Neuronal stem cell (in vitro differentiated cells): ENCODE data around the gene MAFB.

Source experiments
- DNase-seq: peaks from one replicate; pipeline ENCODE4 v3.0.0-alpha.2; 2013; ENCODE audit warnings: low spot score
- H2AFZ ChIP-seq: one replicate; pipeline ENCODE4 v1.6.1; 2013; ENCODE audit warnings: mild to moderate bottlenecking, low read length, inconsistent platforms
- H2AK5ac ChIP-seq: 2 replicates; pipeline ENCODE4 v1.6.1; 2013; ENCODE audit warnings: low read depth, mild to moderate bottlenecking, inconsistent platforms, low read length, moderate library complexity, mixed read lengths
- H2BK120ac ChIP-seq: 2 replicates; pipeline ENCODE4 v1.6.1; 2013; ENCODE audit warnings: low read depth, mild to moderate bottlenecking, inconsistent platforms, low read length, moderate library complexity, mixed read lengths
- H2BK12ac ChIP-seq: one replicate; pipeline ENCODE4 v1.6.1; 2013; ENCODE audit warnings: low read length, inconsistent platforms
- H2BK15ac ChIP-seq: 2 replicates; pipeline ENCODE4 v1.6.1; 2013; ENCODE audit warnings: mild to moderate bottlenecking, low read length, inconsistent platforms, mixed read lengths
- H2BK5ac ChIP-seq: one replicate; pipeline ENCODE4 v1.6.1; 2013; ENCODE audit warnings: inconsistent platforms, mild to moderate bottlenecking, low read length, moderate library complexity
- H3K14ac ChIP-seq: one replicate; pipeline ENCODE4 v1.6.1; 2013; ENCODE audit warnings: low read length, inconsistent platforms
- H3K18ac ChIP-seq: 2 replicates; pipeline ENCODE4 v1.6.1; 2013; ENCODE audit warnings: low read length, inconsistent platforms
- H3K23ac ChIP-seq: 2 replicates; pipeline ENCODE4 v1.6.1; 2013; ENCODE audit warnings: low read depth, mild to moderate bottlenecking, mixed read lengths, low read length, inconsistent platforms; ENCODE audit not compliant: poor library complexity
- H3K27ac ChIP-seq: replicated peaks from 3 replicates; pipeline ENCODE4 v1.5.1; 2013; ENCODE audit warnings: low read length, inconsistent platforms
- H3K27me3 ChIP-seq, 3 experiments: 2 replicates each; pipeline ENCODE4 v1.6.1; 2013; ENCODE audit warnings: low read length in 3 of 3, mild to moderate bottlenecking in 2 of 3, inconsistent platforms in 1 of 3, low read depth in 1 of 3, mixed read lengths in 1 of 3, moderate library complexity in 1 of 3; ENCODE audit not compliant: control insufficient read depth in 3 of 3, insufficient read depth in 3 of 3
- H3K36me3 ChIP-seq, 2 donors: replicated peaks in 1 of 2; 2 replicates each; pipeline ENCODE4 v1.6.1; 2013; ENCODE audit warnings: low read length in 2 of 2; ENCODE audit not compliant: control insufficient read depth in 2 of 2, insufficient read depth in 2 of 2
- H3K4ac ChIP-seq: 2 replicates; pipeline ENCODE4 v1.6.1; 2013; ENCODE audit warnings: inconsistent platforms, mild to moderate bottlenecking, low read length, moderate library complexity
- H3K4me1 ChIP-seq, 2 donors: 1 replicate in 1 of 2; 2 replicates in 1 of 2; pipeline ENCODE4 v1.6.1; 2013; ENCODE audit warnings: low read length in 2 of 2, low read depth in 1 of 2; ENCODE audit not compliant: control insufficient read depth in 2 of 2, insufficient read depth in 1 of 2
- H3K4me2 ChIP-seq: one replicate; pipeline ENCODE4 v1.6.1; 2013; ENCODE audit warnings: mild to moderate bottlenecking, low read length, inconsistent platforms; ENCODE audit not compliant: insufficient read depth, poor library complexity, severe bottlenecking
- H3K4me3 ChIP-seq, 2 donors: 2 replicates each; pipeline ENCODE4 v1.5.1; 2013; ENCODE audit warnings: low read length in 2 of 2, mild to moderate bottlenecking in 2 of 2, inconsistent platforms in 1 of 2, moderate library complexity in 1 of 2
- H3K79me1 ChIP-seq: one replicate; pipeline ENCODE4 v1.6.1; 2013; ENCODE audit warnings: low read depth, mild to moderate bottlenecking, inconsistent platforms, low read length, moderate library complexity
- H3K9ac ChIP-seq: one replicate; pipeline ENCODE4 v1.6.1; 2013; ENCODE audit warnings: mild to moderate bottlenecking, low read depth, low read length, inconsistent platforms; ENCODE audit not compliant: poor library complexity
- H3K9me3 ChIP-seq, 2 donors: replicated peaks in 1 of 2; 2 replicates each; pipeline versions ENCODE3 to v1.6.1; 2013; ENCODE audit warnings: low read length in 2 of 2, mild to moderate bottlenecking in 2 of 2, inconsistent platforms in 1 of 2, low read depth in 1 of 2, mixed read lengths in 1 of 2, moderate library complexity in 1 of 2; ENCODE audit not compliant: control insufficient read depth in 2 of 2, insufficient read depth in 1 of 2
- H4K8ac ChIP-seq: one replicate; pipeline ENCODE4 v1.6.1; 2013; ENCODE audit warnings: low read depth, mild to moderate bottlenecking, inconsistent platforms, low read length, moderate library complexity
- H4K91ac ChIP-seq: one replicate; pipeline ENCODE4 v1.6.1; 2013; ENCODE audit warnings: low read length, low read depth, mild to moderate bottlenecking, inconsistent platforms; ENCODE audit not compliant: poor library complexity
- WGBS, 2 donors: extraction: QIAGEN DNeasy Blood & Tissue Kit; methylation state at CpG; one replicate each; pipeline ENCODE4 v1.1.7; 2013; ENCODE audit warnings: missing lambda C conversion rate in 2 of 2, mixed read lengths in 1 of 2; ENCODE audit not compliant: insufficient read length in 2 of 2, insufficient replicate concordance in 1 of 2; ENCODE audit errors: extremely low coverage in 2 of 2; 5-methylcytosine and 5-hydroxymethylcytosine counted together

Gene MAFB

GRCh38 chr20:40648210-40649072, 40.6 kb downstream of the MAFB start:
- Histone ChIP-seq H4K8ac (no peak overlapping the region), H2BK12ac (no peak overlapping the region), H3K9ac (no peak overlapping the region), H3K79me1 (no peaks in the 10 kb centered on the region), H3K4me1 (peaks cover 0 to 13% of the 10 kb centered on the region in 2 donors), H3K23ac (no peak overlapping the region), H3K4me3 (no peak overlapping the region), H2AK5ac (no peak overlapping the region), H3K27ac (no peak overlapping the region), H2BK15ac (no peak overlapping the region), H2BK5ac (no peak overlapping the region), H3K14ac (no peak overlapping the region), H3K18ac (no peak overlapping the region), H2AFZ (no peak overlapping the region), H3K36me3 (no peaks in the 10 kb centered on the region), H2BK120ac (no peak overlapping the region), H3K9me3 (no peaks in the 10 kb centered on the region), H3K4ac (no peak overlapping the region), H3K27me3 (peaks cover 0 to 5% (median 0%) of the 10 kb centered on the region in 3 experiments), H4K91ac (no peak overlapping the region), H3K4me2 (no peak overlapping the region)
- WGBS, 2 donors = no CpG with 5 or more reads among the region's 6 CpGs
- no peak for DNase-seq

GRCh38 chr20:40646813-40647212, 42.2 kb downstream of the MAFB start:
- Histone ChIP-seq H3K18ac (no peak overlapping the region), H3K4ac (no peak overlapping the region), H2BK5ac (peak overlapping the region; percentile 31), H3K27ac (no peak overlapping the region), H3K9me3 (peaks cover 0 to 2% of the 10 kb centered on the region in 2 donors), H2BK120ac (no peak overlapping the region), H4K8ac (no peak overlapping the region), H2AFZ (no peak overlapping the region), H2BK12ac (no peak overlapping the region), H3K4me2 (no peak overlapping the region), H3K4me1 (peaks cover 0 to 10% of the 10 kb centered on the region in 2 donors), H3K4me3 (no peak overlapping the region), H3K9ac (no peak overlapping the region), H4K91ac (no peak overlapping the region), H3K36me3 (no peaks in the 10 kb centered on the region), H3K14ac (no peak overlapping the region), H3K23ac (no peak overlapping the region), H3K79me1 (no peaks in the 10 kb centered on the region), H3K27me3 (peaks cover 0 to 13% (median 0%) of the 10 kb centered on the region in 3 experiments), H2BK15ac (no peak overlapping the region), H2AK5ac (no peak overlapping the region)
- no peak for DNase-seq
- WGBS, 2 donors = no CpG with 5 or more reads among the region's 6 CpGs

GRCh38 chr20:40646361-40646760, 42.7 kb downstream of the MAFB start:
- Histone ChIP-seq H4K91ac (no peak overlapping the region), H3K14ac (no peak overlapping the region), H2AFZ (no peak overlapping the region), H3K27me3 (peaks cover 0 to 15% (median 0%) of the 10 kb centered on the region in 3 experiments), H2BK15ac (no peak overlapping the region), H3K18ac (no peak overlapping the region), H3K9me3 (peaks cover 0 to 2% of the 10 kb centered on the region in 2 donors), H3K4ac (no peak overlapping the region), H3K9ac (no peak overlapping the region), H3K23ac (no peak overlapping the region), H4K8ac (no peak overlapping the region), H3K4me3 (no peak overlapping the region), H2AK5ac (no peak overlapping the region), H3K36me3 (no peaks in the 10 kb centered on the region), H3K4me1 (peaks cover 0 to 10% of the 10 kb centered on the region in 2 donors), H2BK5ac (no peak overlapping the region), H3K27ac (no peak overlapping the region), H2BK120ac (no peak overlapping the region), H3K79me1 (no peaks in the 10 kb centered on the region), H2BK12ac (no peak overlapping the region), H3K4me2 (no peak overlapping the region)
- no CpG with 5 or more reads among the region's 8 CpGs for WGBS, 2 donors
- no peak for DNase-seq

DNA sequence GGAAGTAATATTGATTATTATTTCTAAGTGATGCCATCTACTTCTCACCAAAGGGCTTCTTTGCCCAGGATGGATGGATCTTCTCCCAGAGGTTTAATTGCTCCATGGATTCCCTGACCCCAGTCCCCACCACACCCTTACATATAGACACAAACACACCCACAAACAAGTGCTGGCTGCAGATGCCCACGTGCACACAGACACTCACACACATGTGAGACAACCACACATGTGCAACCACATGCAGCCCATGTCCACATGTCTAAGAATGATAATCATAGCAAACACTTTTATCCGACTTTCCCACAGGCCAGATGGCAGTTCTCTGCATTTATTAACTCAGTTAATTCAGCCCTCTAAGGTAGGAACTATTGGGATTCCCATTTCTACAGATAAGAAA, 44.2 kb downstream of the MAFB start:
- Histone ChIP-seq H2AK5ac (no peak overlapping the region), H4K8ac (no peak overlapping the region), H2BK15ac (no peak overlapping the region), H2BK120ac (no peak overlapping the region), H3K14ac (no peak overlapping the region), H2AFZ (no peak overlapping the region), H2BK12ac (no peak overlapping the region), H3K9ac (no peak overlapping the region), H3K4me1 (peaks cover 0 to 7% of the 10 kb centered on the region in 2 donors), H3K23ac (no peak overlapping the region), H3K9me3 (peaks cover 0 to 2% of the 10 kb centered on the region in 2 donors), H4K91ac (no peak overlapping the region), H3K27me3 (peaks cover 0 to 15% (median 0%) of the 10 kb centered on the region in 3 experiments), H3K27ac (no peak overlapping the region), H3K18ac (no peak overlapping the region), H3K36me3 (no peaks in the 10 kb centered on the region), H3K4ac (no peak overlapping the region), H3K4me2 (no peak overlapping the region), H3K4me3 (no peak overlapping the region), H2BK5ac (no peak overlapping the region), H3K79me1 (no peaks in the 10 kb centered on the region)
- DNase-seq = no peak
- WGBS, 2 donors = no CpG with 5 or more reads among the region's 2 CpGs
